NB4 (cell line): ENCODE results near the gene DLX4.

Experiments used
- CTCF ChIP-seq: IDR thresholded peaks from one replicate; pipeline ENCODE4 v1.5.1; 2012; ENCODE audit warnings: low read depth, low read length
- MAX ChIP-seq: IDR thresholded peaks from 2 replicates; pipeline ENCODE4 v1.6.1; 2011; ENCODE audit warnings: low read depth, low read length
- POLR2A ChIP-seq: IDR thresholded peaks from 2 replicates; pipeline ENCODE4 v1.6.1; 2011; ENCODE audit warnings: mild to moderate bottlenecking; ENCODE audit not compliant: insufficient read length; ENCODE audit errors: extremely low read depth

GRCh38 chr17:49972486-49973270 lies 3.7 kb downstream of the DLX4 start:
- TF ChIP-seq POLR2A (no peak), CTCF (no peak), MAX (no peak)
